Vagina (tissue), 2 donors: ENCODE results near the gene USH2A. TPM values are rescaled to one million over a fixed set of nuclear protein-coding genes. Genes with fewer than 3 reads are reported as not detected.

Experiments
- DNase-seq, 2 donors: peaks; one replicate each; pipeline ENCODE4 v3.0.0-alpha.2; 2017; ENCODE audit errors: extremely low spot score in 2 of 2
- H3K27ac ChIP-seq: fragments of 200-600 bp; sonication (generic); one replicate; pipeline ENCODE4 v1.5.1; 2019
- H3K27me3 ChIP-seq: fragments of 200-600 bp; sonication (generic); one replicate; pipeline ENCODE4 v1.5.1; 2019
- H3K36me3 ChIP-seq, 2 donors: fragments of 200-600 bp; sonication (generic); one replicate each; pipeline ENCODE4 v1.5.1; 2017 to 2019
- H3K4me1 ChIP-seq: fragments of 200-600 bp; sonication (generic); one replicate; pipeline ENCODE4 v1.5.1; 2019
- H3K4me3 ChIP-seq, 2 donors: fragments of 200-600 bp; sonication (generic); 1 replicate in 1 of 2; 2 replicates in 1 of 2; pipeline ENCODE4 v1.5.1; 2016 to 2019
- H3K9me3 ChIP-seq: fragments of 200-600 bp; sonication (generic); one replicate; pipeline ENCODE4 v1.5.1; 2019
- CTCF ChIP-seq, 3 experiments: fragments of 450-650 bp in 2 of 3; fragments of 200-600 bp in 1 of 3; sonication (generic) in 1 of 3; IDR thresholded peaks; one replicate each; pipeline ENCODE4 v1.5.1; 2017 to 2019; ENCODE audit warnings: antibody characterized with exemption in 3 of 3, mild to moderate bottlenecking in 2 of 3, moderate library complexity in 2 of 3
- POLR2A ChIP-seq, 2 donors: fragments of 450-650 bp; IDR thresholded peaks; one replicate each; pipeline ENCODE4 v1.6.1; 2017; ENCODE audit warnings: antibody characterized with exemption in 2 of 2, mild to moderate bottlenecking in 2 of 2, moderate library complexity in 2 of 2
- POLR2AphosphoS5 ChIP-seq, 2 donors: sonication (generic); formaldehyde crosslinking; IDR thresholded peaks; one replicate each; pipeline ENCODE4 v1.9.0; 2017; ENCODE audit warnings: antibody characterized with exemption in 2 of 2, mild to moderate bottlenecking in 2 of 2, low read depth in 1 of 2; ENCODE audit not compliant: insufficient read depth in 1 of 2
- intact Hi-C: fragments of 100-400 bp; cut with DNase I; formaldehyde crosslinking; loops from one replicate; pipeline ENCODE4 v1.15.1; 2023
- total RNA-seq: library from RNA; depleted of rRNA; stranded (reverse); fragments of >200 nt; gene quantifications from one replicate; pipeline ENCODE4 v1.2.3, GENCODE V29; 2016

USH2A gene
- total RNA-seq, 1 donor from 2014 or later: under 0.01 TPM

- intact Hi-C loops: no loop called here
- Histone ChIP-seq H3K4me1 (no peaks in the 10 kb centered on the region), H3K36me3 (no peaks in the 10 kb centered on the region)
These were observed 366.2 kb downstream of the USH2A start for GRCh38 chr1:216057063-216057462.

DNA sequence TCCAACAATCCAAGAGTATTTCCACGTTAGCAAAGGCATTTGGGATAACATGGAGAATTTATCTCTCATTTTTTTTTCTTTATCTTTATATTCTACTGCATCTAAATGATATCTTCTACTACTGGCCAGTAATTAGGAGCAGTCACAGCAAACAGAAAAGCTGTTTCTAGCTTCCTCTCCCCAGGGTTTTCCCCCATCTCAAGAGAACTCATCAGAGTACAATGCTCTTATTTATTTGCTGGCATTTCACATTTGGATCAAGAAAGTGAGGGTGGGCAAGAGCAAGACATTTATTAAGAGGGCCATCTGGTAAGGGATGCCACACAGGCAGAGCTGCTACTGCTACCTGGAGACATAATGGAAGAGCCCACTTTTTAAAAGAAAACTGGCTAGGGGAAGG, 368.2 kb downstream of the USH2A start:
- DNase-seq: no peak
- Histone ChIP-seq H3K27ac (no peak overlapping the region), H3K36me3 (no peaks in the 10 kb centered on the region), H3K4me3 (no peak overlapping the region), H3K27me3 (no peaks in the 10 kb centered on the region), H3K4me1 (no peaks in the 10 kb centered on the region), H3K9me3 (no peaks in the 10 kb centered on the region)
- no peak for TF ChIP-seq POLR2AphosphoS5 (IDR thresholded peaks at IDR 0.05; ENCODE audit: insufficient read depth in 1 of 2, low read depth in 1 of 2)
- TF ChIP-seq CTCF (IDR thresholded peaks at IDR 0.05): no peak
- TF ChIP-seq POLR2A (IDR thresholded peaks at IDR 0.05): no peak
- intact Hi-C loops: no loop called here

More at GRCh38 chr1:216057063-216057462, 366.2 kb downstream of the USH2A start:
- no peak for TF ChIP-seq POLR2A (IDR thresholded peaks at IDR 0.05)
- no peak for TF ChIP-seq CTCF (IDR thresholded peaks at IDR 0.05)
- TF ChIP-seq POLR2AphosphoS5 (IDR thresholded peaks at IDR 0.05; ENCODE audit: insufficient read depth in 1 of 2, low read depth in 1 of 2): no peak
- DNase-seq: no peak
- H3K27ac ChIP-seq: no peak overlapping the region
- H3K27me3 ChIP-seq: no peaks in the 10 kb centered on the region
- no peak overlapping the region for H3K4me3 ChIP-seq
- no peaks in the 10 kb centered on the region for H3K9me3 ChIP-seq

DNA sequence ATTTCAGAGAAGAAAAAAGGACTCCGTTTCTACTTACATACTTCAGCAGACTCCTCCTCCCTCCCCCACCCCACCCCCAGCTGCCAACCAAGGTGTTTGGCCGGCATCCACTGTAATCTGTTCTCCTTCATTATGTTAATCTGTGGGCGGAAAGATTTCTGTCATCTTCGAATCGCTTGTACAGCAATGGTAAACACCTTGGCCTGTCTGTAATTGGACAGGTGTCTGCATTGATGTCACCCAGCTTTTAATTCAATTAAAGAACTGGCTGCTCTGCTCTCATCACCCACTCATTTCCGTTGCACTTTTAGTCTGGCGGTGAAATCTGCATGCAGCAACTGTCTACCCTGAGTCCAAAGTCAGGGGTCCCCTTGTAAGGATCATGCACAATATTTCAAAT, 368.6 kb downstream of the USH2A start:
- Histone ChIP-seq H3K36me3 (no peaks in the 10 kb centered on the region), H3K4me1 (no peaks in the 10 kb centered on the region), H3K9me3 (no peaks in the 10 kb centered on the region), H3K27me3 (no peaks in the 10 kb centered on the region), H3K4me3 (no peak overlapping the region), H3K27ac (no peak overlapping the region)
- intact Hi-C loops: no loop called here
- TF ChIP-seq POLR2A (IDR thresholded peaks at IDR 0.05) (no peak), CTCF (IDR thresholded peaks at IDR 0.05) (no peak), POLR2AphosphoS5 (IDR thresholded peaks at IDR 0.05; ENCODE audit: insufficient read depth in 1 of 2, low read depth in 1 of 2) (no peak)
- no peak for DNase-seq

- intact Hi-C loops: no loop called here
- Histone ChIP-seq H3K27me3 (no peaks in the 10 kb centered on the region), H3K4me3 (no peak overlapping the region), H3K27ac (no peak overlapping the region), H3K9me3 (no peaks in the 10 kb centered on the region), H3K4me1 (no peaks in the 10 kb centered on the region), H3K36me3 (no peaks in the 10 kb centered on the region)
- TF ChIP-seq POLR2AphosphoS5 (IDR thresholded peaks at IDR 0.05; ENCODE audit: insufficient read depth in 1 of 2, low read depth in 1 of 2): no peak
- no peak for TF ChIP-seq POLR2A (IDR thresholded peaks at IDR 0.05)
- no peak for TF ChIP-seq CTCF (IDR thresholded peaks at IDR 0.05)
- DNase-seq: no peak
These were observed 372.2 kb downstream of the USH2A start for GRCh38 chr1:216051071-216051470.

GRCh38 chr1:216049741-216050430, 373.4 kb downstream of the USH2A start:
- Histone ChIP-seq H3K4me1 (no peaks in the 10 kb centered on the region), H3K27ac (no peak overlapping the region), H3K4me3 (no peak overlapping the region), H3K9me3 (no peaks in the 10 kb centered on the region), H3K36me3 (no peaks in the 10 kb centered on the region), H3K27me3 (no peaks in the 10 kb centered on the region)
- TF ChIP-seq POLR2AphosphoS5 (IDR thresholded peaks at IDR 0.05; ENCODE audit: insufficient read depth in 1 of 2, low read depth in 1 of 2) (no peak), POLR2A (IDR thresholded peaks at IDR 0.05) (no peak), CTCF (IDR thresholded peaks at IDR 0.05) (no peak)
- intact Hi-C loops: no loop called here
- no peak for DNase-seq
